ENCODE results near the gene KLK10. TPM values are rescaled to one million over a fixed set of nuclear protein-coding genes. Genes with fewer than 3 reads are reported as not detected.
"Not testable (repeated sequence)": the region's sequence is repeated elsewhere in the genome, so short reads cannot be mapped to it uniquely, and the experiment has no call there.

KLK10 gene
- total and polyA plus RNA-seq, 2 experiments from 2014 or later, result not detected

- H3K9ac ChIP-seq, result no peak overlapping the region
- H3K36me3 ChIP-seq (ENCODE audit: low read depth), result no peaks in the 10 kb centered on the region
- H3F3A ChIP-seq (ENCODE audit: insufficient read depth), result no peaks in the 10 kb centered on the region
- H3K4me1 ChIP-seq (ENCODE audit: insufficient read depth), result no peaks in the 10 kb centered on the region
- H3K4me2 ChIP-seq (ENCODE audit: unreplicated experiment), result no peak overlapping the region
- no peaks in the 10 kb centered on the region; the same call in none of the 2 replicates for H3K27me3 ChIP-seq (replicated peaks; ENCODE audit: insufficient read depth)
- H3K9me3 ChIP-seq (ENCODE audit: low read depth), result no peaks in the 10 kb centered on the region
- DNase-seq, result no peak
- H3K4me3 ChIP-seq, result no peak overlapping the region
- in situ Hi-C loops (cut with MboI), result no loop called here
- no peak for TF ChIP-seq EZH2phosphoT487 (IDR thresholded peaks at IDR 0.05; ENCODE audit: insufficient read depth, low read depth)
- TF ChIP-seq EZH2 (IDR thresholded peaks at IDR 0.05; ENCODE audit: insufficient read depth, poor library complexity, severe bottlenecking), result no peak
- no peaks in the 10 kb centered on the region for H4K20me1 ChIP-seq (ENCODE audit: insufficient read depth)
- no peaks in the 10 kb centered on the region for H3K9me2 ChIP-seq (ENCODE audit: insufficient read depth)
- no peak overlapping the region for H3K27ac ChIP-seq
- WGBS, 2 experiments (ENCODE audit: low coverage in 1 of 2, low lambda C conversion rate in 2 of 2, missing lambda C conversion rate in 2 of 2), result 39 to 47% methylated on average over 4 of the region's 4 CpGs
- no peaks in the 10 kb centered on the region for H3K79me2 ChIP-seq (ENCODE audit: insufficient read depth)
- H2AFZ ChIP-seq, result no peak overlapping the region
These were observed 41.9 kb downstream of the KLK10 start for GRCh38 chr19:50977626-50978025.

- no peak overlapping the region for H3K4me3 ChIP-seq
- H3F3A ChIP-seq (ENCODE audit: insufficient read depth), result no peaks in the 10 kb centered on the region
- TF ChIP-seq EZH2phosphoT487 (IDR thresholded peaks at IDR 0.05; ENCODE audit: insufficient read depth, low read depth) (no peak), EZH2 (IDR thresholded peaks at IDR 0.05; ENCODE audit: insufficient read depth, poor library complexity, severe bottlenecking) (no peak)
- H3K4me2 ChIP-seq (ENCODE audit: unreplicated experiment), result no peak overlapping the region
- no peaks in the 10 kb centered on the region for H3K36me3 ChIP-seq (ENCODE audit: low read depth)
- no peak overlapping the region for H2AFZ ChIP-seq
- H3K9me3 ChIP-seq (ENCODE audit: low read depth), result no peaks in the 10 kb centered on the region
- H3K27me3 ChIP-seq (replicated peaks; ENCODE audit: insufficient read depth), result no peaks in the 10 kb centered on the region; the same call in 1 of the 2 replicates
- H3K9ac ChIP-seq, result no peak overlapping the region
- no peak overlapping the region for H3K27ac ChIP-seq
- in situ Hi-C loops (cut with MboI), result no loop called here
- no peaks in the 10 kb centered on the region for H3K79me2 ChIP-seq (ENCODE audit: insufficient read depth)
- 4 to 8% methylated on average over 8 of the region's 8 CpGs for WGBS, 2 experiments (ENCODE audit: low coverage in 1 of 2, low lambda C conversion rate in 2 of 2, missing lambda C conversion rate in 2 of 2)
- H3K4me1 ChIP-seq (ENCODE audit: insufficient read depth), result no peaks in the 10 kb centered on the region
- no peak for DNase-seq
- no peaks in the 10 kb centered on the region for H3K9me2 ChIP-seq (ENCODE audit: insufficient read depth)
- H4K20me1 ChIP-seq (ENCODE audit: insufficient read depth), result no peaks in the 10 kb centered on the region
These were observed 43.7 kb downstream of the KLK10 start for GRCh38 chr19:50975766-50976165.

GRCh38 chr19:50974702-50975556, 44.6 kb downstream of the KLK10 start:
- Histone ChIP-seq H3K4me1 (ENCODE audit: insufficient read depth) (no peaks in the 10 kb centered on the region), H2AFZ (no peak overlapping the region), H3K9me3 (ENCODE audit: low read depth) (no peaks in the 10 kb centered on the region), H3K27me3 (replicated peaks; ENCODE audit: insufficient read depth) (no peaks in the 10 kb centered on the region; the same call in 1 of the 2 replicates), H3K27ac (no peak overlapping the region), H3K36me3 (ENCODE audit: low read depth) (no peaks in the 10 kb centered on the region), H3K4me2 (ENCODE audit: unreplicated experiment) (no peak overlapping the region), H3K9ac (no peak overlapping the region), H3K4me3 (no peak overlapping the region), H3K79me2 (ENCODE audit: insufficient read depth) (no peaks in the 10 kb centered on the region), H3K9me2 (ENCODE audit: insufficient read depth) (no peaks in the 10 kb centered on the region), H4K20me1 (ENCODE audit: insufficient read depth) (no peaks in the 10 kb centered on the region), H3F3A (ENCODE audit: insufficient read depth) (no peaks in the 10 kb centered on the region)
- 0 to 17% methylated on average over 1 to 7 of the region's 9 CpGs for WGBS, 2 experiments (ENCODE audit: low coverage in 1 of 2, low lambda C conversion rate in 2 of 2, missing lambda C conversion rate in 2 of 2)
- DNase-seq, result no peak
- TF ChIP-seq EZH2 (IDR thresholded peaks at IDR 0.05; ENCODE audit: insufficient read depth, poor library complexity, severe bottlenecking), result no peak
- TF ChIP-seq EZH2phosphoT487 (IDR thresholded peaks at IDR 0.05; ENCODE audit: insufficient read depth, low read depth), result no peak
- in situ Hi-C loops (cut with MboI), result no loop called here

GRCh38 chr19:50972795-50973376, 46.6 kb downstream of the KLK10 start:
- no peak for DNase-seq
- Histone ChIP-seq H3K9ac (no peak overlapping the region), H3K4me2 (ENCODE audit: unreplicated experiment) (no peak overlapping the region), H3F3A (ENCODE audit: insufficient read depth) (no peaks in the 10 kb centered on the region), H3K9me2 (ENCODE audit: insufficient read depth) (no peaks in the 10 kb centered on the region), H3K36me3 (ENCODE audit: low read depth) (no peaks in the 10 kb centered on the region), H2AFZ (no peak overlapping the region), H3K27ac (no peak overlapping the region), H3K27me3 (replicated peaks; ENCODE audit: insufficient read depth) (no peaks in the 10 kb centered on the region; the same call in 1 of the 2 replicates), H3K4me3 (no peak overlapping the region), H3K4me1 (ENCODE audit: insufficient read depth) (no peaks in the 10 kb centered on the region), H4K20me1 (ENCODE audit: insufficient read depth) (no peaks in the 10 kb centered on the region), H3K9me3 (ENCODE audit: low read depth) (no peaks in the 10 kb centered on the region), H3K79me2 (ENCODE audit: insufficient read depth) (no peaks in the 10 kb centered on the region)
- TF ChIP-seq EZH2phosphoT487 (IDR thresholded peaks at IDR 0.05; ENCODE audit: insufficient read depth, low read depth), result no peak
- TF ChIP-seq EZH2 (IDR thresholded peaks at IDR 0.05; ENCODE audit: insufficient read depth, poor library complexity, severe bottlenecking), result no peak
- WGBS, 2 experiments (ENCODE audit: low coverage in 1 of 2, low lambda C conversion rate in 2 of 2, missing lambda C conversion rate in 2 of 2), result 32 to 41% methylated on average over 9 of the region's 9 CpGs
- in situ Hi-C loops (cut with MboI), result no loop called here

- H4K20me1 ChIP-seq (ENCODE audit: insufficient read depth); H3K79me2 ChIP-seq (ENCODE audit: insufficient read depth); H3K27ac ChIP-seq; H3K4me2 ChIP-seq (ENCODE audit: unreplicated experiment); H3K9me3 ChIP-seq (ENCODE audit: low read depth); H2AFZ ChIP-seq; DNase-seq; in situ Hi-C loops (cut with MboI); H3F3A ChIP-seq (ENCODE audit: insufficient read depth); H3K36me3 ChIP-seq (ENCODE audit: low read depth); H3K27me3 ChIP-seq (replicated peaks; ENCODE audit: insufficient read depth); H3K4me1 ChIP-seq (ENCODE audit: insufficient read depth); H3K4me3 ChIP-seq; H3K9ac ChIP-seq; H3K9me2 ChIP-seq (ENCODE audit: insufficient read depth): not testable (repeated sequence)
- WGBS, 2 experiments (ENCODE audit: low coverage in 1 of 2, low lambda C conversion rate in 2 of 2, missing lambda C conversion rate in 2 of 2), result 15 to 33% methylated on average over 3 of the region's 3 CpGs
These were observed 49.7 kb downstream of the KLK10 start for GRCh38 chr19:50969810-50970209.
